HG03442 (cell line): Measurements from ENCODE around the gene DTD2.

Experiments used
- ATAC-seq: cut with Tn5 transposase; IDR thresholded peaks from one replicate; pipeline ENCODE4 v1.9.1; 2021; ENCODE audit warnings: mild to moderate bottlenecking, moderate library complexity; ENCODE audit not compliant: unreplicated experiment

Gene DTD2

GRCh38 chr14:31408421-31408820, 48.9 kb downstream of the DTD2 start:
- no peak for ATAC-seq

DNA sequence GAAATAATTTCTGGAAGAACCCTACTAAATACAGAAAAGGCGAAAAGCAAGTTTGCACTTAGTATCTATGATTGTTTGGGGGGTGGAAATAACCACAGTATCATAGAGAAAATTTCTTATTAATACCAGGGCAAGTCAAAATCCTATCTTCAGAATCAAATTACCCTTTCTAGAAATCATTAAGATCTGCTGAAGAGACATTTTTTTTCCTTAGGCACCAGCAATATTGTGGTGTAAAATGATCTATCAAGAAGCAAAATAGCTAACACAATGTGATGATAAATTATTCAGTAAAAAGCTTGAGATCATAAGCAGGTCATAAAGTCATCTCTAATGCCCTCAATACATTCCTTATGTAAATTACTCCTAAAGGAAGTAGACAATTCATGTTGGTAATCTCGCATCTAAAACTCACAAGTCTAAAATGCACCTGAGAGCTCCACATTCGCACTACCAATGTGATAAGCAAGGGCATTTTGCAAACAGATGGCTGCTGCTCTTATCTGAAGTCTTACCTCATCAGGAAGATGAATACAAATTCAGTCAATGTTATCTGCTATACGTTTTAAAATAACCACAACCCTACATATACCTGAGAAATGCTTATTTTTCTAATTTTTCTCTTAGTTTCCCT, 51.6 kb downstream of the DTD2 start:
- no peak for ATAC-seq

DNA sequence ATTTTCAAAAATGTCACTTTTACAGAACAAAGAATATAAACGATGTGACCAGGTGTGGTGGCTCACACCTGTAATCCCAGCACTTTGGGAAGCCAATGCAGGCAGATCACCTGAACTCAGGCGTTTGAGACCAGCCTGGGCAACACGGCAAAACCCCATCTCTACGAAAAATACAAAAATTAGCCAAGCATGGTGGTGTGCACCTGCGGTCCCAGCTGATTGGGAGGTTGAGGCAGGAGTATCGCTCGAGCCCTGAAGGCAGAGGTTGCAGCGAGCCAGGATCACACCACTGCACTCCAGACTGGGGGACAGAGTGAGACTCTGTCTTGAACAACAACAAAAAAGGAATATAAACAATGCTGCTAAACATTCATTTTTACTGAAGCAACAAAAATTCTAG, 52.2 kb downstream of the DTD2 start:
- ATAC-seq: no peak

DNA sequence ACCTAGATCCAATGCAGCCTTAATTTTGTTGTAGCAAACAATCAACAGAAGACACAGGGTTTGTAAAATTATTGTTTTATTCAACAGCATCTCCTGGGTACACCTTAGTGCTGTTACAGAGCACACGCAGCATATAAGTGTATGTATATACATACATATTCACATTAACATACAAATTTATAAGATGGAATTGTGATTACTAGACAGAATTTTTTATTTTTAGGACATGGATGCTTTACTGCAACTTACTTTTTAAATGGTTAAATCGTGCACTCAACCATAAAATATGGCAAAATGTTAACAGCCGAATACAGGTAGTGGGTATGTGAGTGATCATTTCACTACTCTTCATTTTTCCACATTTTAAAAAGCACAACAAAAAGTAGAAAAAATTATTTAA, 53.6 kb downstream of the DTD2 start:
- no peak for ATAC-seq

DNA sequence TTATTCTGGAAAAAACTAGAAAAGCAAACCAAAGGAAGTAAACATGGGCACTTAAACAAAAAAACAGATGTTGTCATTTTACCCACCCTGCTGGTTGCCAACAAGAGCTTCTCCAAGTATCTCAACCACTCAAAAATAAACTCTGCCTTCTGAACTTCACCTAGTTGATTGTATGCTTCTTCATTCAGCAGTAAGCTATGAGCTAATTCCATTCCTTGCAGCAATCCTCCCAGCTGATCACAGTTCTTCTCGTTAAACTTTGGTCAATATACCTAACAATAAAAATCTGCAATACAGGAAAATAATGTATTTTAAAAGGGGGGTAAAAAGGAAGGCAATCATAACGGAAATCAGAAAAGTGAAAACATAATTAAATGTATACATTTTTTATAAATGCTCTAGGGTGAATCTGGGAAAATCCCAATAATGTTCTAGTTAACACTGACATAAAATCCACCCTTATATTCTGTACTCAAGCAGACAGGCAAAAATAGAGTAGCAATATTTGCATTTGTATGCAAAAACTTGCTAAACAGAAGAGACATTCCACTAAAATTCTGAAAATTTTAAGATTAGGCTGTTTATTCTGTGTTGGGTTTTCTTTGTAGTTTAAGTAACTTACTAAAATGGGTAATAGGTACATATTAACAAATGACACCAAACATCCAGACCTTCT, 54.4 kb downstream of the DTD2 start:
- no peak for ATAC-seq

DNA sequence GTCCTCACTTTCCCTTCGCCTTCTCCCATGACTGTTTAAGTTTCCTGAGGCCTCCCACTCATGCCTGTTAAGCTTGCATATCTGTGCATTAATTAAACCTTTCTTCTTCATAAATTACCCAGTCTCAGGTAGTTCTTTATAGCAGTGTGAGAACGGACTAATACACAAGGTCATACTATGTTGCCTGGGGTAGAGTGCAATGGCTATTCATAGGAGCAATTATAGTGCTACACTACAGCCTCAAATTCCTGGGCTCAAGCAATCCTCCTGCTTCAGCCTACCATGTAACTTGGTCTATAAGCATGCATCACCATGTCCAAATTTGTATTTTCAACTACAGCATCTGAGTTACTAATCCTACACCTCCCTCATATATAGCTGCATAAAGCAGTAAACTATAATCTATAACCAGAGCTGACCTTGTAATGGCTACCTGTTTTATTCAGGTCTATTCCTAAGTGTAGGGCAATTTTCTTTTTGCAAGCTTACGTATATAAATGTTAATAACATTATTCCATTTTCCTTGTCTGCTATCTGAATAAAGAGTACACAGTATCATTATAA, 55.9 kb downstream of the DTD2 start:
- no peak for ATAC-seq

DNA sequence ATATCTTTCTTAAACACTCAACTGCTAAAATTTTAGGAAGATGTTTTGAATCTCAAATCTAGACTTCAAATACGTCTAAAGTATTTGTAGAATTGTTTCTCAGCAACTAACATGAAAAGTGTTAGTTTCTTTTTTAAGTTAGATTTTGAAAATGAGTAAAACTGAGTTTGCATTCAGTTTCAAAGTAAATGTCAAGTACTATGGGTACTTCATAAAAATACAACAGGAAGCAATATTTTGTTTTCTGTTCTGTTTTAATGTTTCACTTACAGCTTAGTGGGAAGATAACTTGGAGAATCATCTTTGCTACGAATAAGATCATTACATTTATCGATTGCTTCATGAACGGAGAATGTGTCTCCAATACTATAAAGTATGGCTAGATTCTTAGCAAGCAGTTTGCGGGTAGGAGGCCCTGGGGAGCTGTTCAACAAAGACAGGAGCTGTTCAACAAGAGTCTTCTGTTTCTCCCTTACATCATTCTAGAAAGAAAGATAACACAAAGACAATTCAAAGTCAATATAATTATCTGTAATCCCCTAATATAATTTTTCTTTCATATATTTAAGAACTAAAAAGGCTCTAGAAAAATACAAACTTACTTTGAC, 57.2 kb downstream of the DTD2 start:
- no peak for ATAC-seq
